Stimulated activated CD8-positive, alpha-beta memory T cell treated with anti-CD3 and anti-CD28 coated beads, Interleukin-4, amount 100 ng/mL, for 48 hours (primary cell): Measurements from ENCODE around the gene PRICKLE1.

Experiments used
- DNase-seq: peaks from one replicate; pipeline ENCODE4 v3.0.0-alpha.2; 2020

Gene PRICKLE1

GRCh38 chr12:42444192-42444943 is 145.2 kb downstream of the PRICKLE1 start:
- no peak for DNase-seq

GRCh38 chr12:42442888-42443287 is 146.7 kb downstream of the PRICKLE1 start:
- no peak for DNase-seq

GRCh38 chr12:42442311-42442759 is 147.2 kb downstream of the PRICKLE1 start:
- DNase-seq = no peak

- no peak for DNase-seq
These were observed 148.9 kb downstream of the PRICKLE1 start for GRCh38 chr12:42440608-42441007.

GRCh38 chr12:42432517-42433140 is 156.9 kb downstream of the PRICKLE1 start:
- no peak for DNase-seq

- no peak for DNase-seq
These were observed 160.7 kb downstream of the PRICKLE1 start for GRCh38 chr12:42428850-42429249.

- no peak for DNase-seq
These were observed 162.8 kb downstream of the PRICKLE1 start for GRCh38 chr12:42426746-42427145.

GRCh38 chr12:42422785-42423184 is 166.8 kb downstream of the PRICKLE1 start:
- no peak for DNase-seq

GRCh38 chr12:42421844-42422779 is 167.4 kb downstream of the PRICKLE1 start:
- DNase-seq = no peak

GRCh38 chr12:42420395-42420794 is 169.2 kb downstream of the PRICKLE1 start:
- DNase-seq = no peak

- no peak for DNase-seq
These were observed 179.2 kb downstream of the PRICKLE1 start for GRCh38 chr12:42410340-42410739.

GRCh38 chr12:42409471-42409870 is 180.1 kb downstream of the PRICKLE1 start:
- DNase-seq = no peak

- no peak for DNase-seq
These were observed 182.2 kb downstream of the PRICKLE1 start for GRCh38 chr12:42407306-42407705.
